Activated CD8-positive, alpha-beta T cell treated with anti-CD3 and anti-CD28 coated beads, Interleukin-2, amount 10 ng/mL, durations not matched to agents 7 days and 5 days (primary cell): ENCODE data around the gene ALDH1L1. TPM values are rescaled to one million over a fixed set of nuclear protein-coding genes. Genes with fewer than 3 reads are reported as not detected.

ENCODE experiments used
- ATAC-seq: fragments of 150-1000 bp; cut with Tn5 transposase; one replicate; pipeline ENCODE4 v1.10.0; 2021; ENCODE audit warnings: moderate library complexity
- CTCF ChIA-PET: fragments of 350-600 bp; sonication (Branson Sonifier 250); formaldehyde crosslinking; loops from one replicate; lab custom pipeline; 2021; ENCODE audit warnings: antibody characterized with exemption; lab: Charles Lee
- POLR2A ChIA-PET: fragments of 350-600 bp; sonication (Branson Sonifier 250); formaldehyde crosslinking; loops from one replicate; lab custom pipeline; 2021; ENCODE audit warnings: antibody characterized with exemption; lab: Charles Lee
- DNase-seq: peaks from one replicate; pipeline ENCODE4 v3.0.0-alpha.2; 2020
- H3K27ac Mint-ChIP-seq: one replicate; pipeline ENCODE4 v1.8.0; 2021; ENCODE audit warnings: mild to moderate bottlenecking, mixed read lengths
- H3K27me3 Mint-ChIP-seq: one replicate; pipeline ENCODE4 v1.8.0; 2021; ENCODE audit warnings: low read depth, mixed read lengths
- H3K36me3 Mint-ChIP-seq: one replicate; pipeline ENCODE4 v1.8.0; 2021; ENCODE audit warnings: low read depth, mixed read lengths
- H3K4me1 Mint-ChIP-seq: one replicate; pipeline ENCODE4 v1.8.0; 2021; ENCODE audit warnings: low read depth, mixed read lengths
- H3K4me3 Mint-ChIP-seq: one replicate; pipeline ENCODE4 v1.8.0; 2021; ENCODE audit warnings: mild to moderate bottlenecking, mixed read lengths
- H3K9me3 Mint-ChIP-seq: one replicate; pipeline ENCODE4 v1.8.0; 2022; ENCODE audit warnings: mixed read lengths; ENCODE audit not compliant: insufficient read depth
- total RNA-seq, 2 experiments: library from RNA; stranded (reverse); gene quantifications; one replicate each; pipeline ENCODE4 v1.2.3, GENCODE V29; 2021

Gene ALDH1L1
- total RNA-seq, 2 experiments from 2014 or later = not detected

- Mint-ChIP-seq H3K9me3 (no peaks in the 10 kb centered on the region), H3K27ac (no peak overlapping the region), H3K4me3 (no peak overlapping the region), H3K27me3 (peaks cover 2% of the 10 kb centered on the region), H3K4me1 (no peaks in the 10 kb centered on the region), H3K36me3 (no peaks in the 10 kb centered on the region)
- ATAC-seq (no peak), DNase-seq (no peak)
- ChIA-PET POLR2A (no interaction called here), CTCF (interaction anchor here (1.3 kb wide), 1 partner anchor 13 kb away, joined by 5 read pairs; no protein-coding TSS in a partner anchor)
Measured at GRCh38 chr3:126121074-126121473, 59.3 kb downstream of the ALDH1L1 start.

GRCh38 chr3:126119976-126120375, 60.4 kb downstream of the ALDH1L1 start:
- ATAC-seq = no peak
- no peak for DNase-seq
- no peak overlapping the region for H3K27ac Mint-ChIP-seq
- H3K36me3 Mint-ChIP-seq = no peaks in the 10 kb centered on the region
- no peaks in the 10 kb centered on the region for H3K9me3 Mint-ChIP-seq
- H3K4me3 Mint-ChIP-seq = no peak overlapping the region
- ChIA-PET CTCF (interaction anchor here (0.7 kb wide), 1 partner anchor 114 kb away, joined by 3 read pairs; no protein-coding TSS in a partner anchor), POLR2A (interaction anchor here (0.6 kb wide), 1 partner anchor 158 kb away, joined by 3 read pairs; no protein-coding TSS in a partner anchor)
- no peaks in the 10 kb centered on the region for H3K4me1 Mint-ChIP-seq
- H3K27me3 Mint-ChIP-seq = peaks cover 2% of the 10 kb centered on the region

GRCh38 chr3:126119008-126119675, 61.2 kb downstream of the ALDH1L1 start:
- Mint-ChIP-seq H3K4me3 (no peak overlapping the region), H3K4me1 (no peaks in the 10 kb centered on the region), H3K9me3 (no peaks in the 10 kb centered on the region), H3K27ac (no peak overlapping the region), H3K36me3 (no peaks in the 10 kb centered on the region), H3K27me3 (peaks cover 2% of the 10 kb centered on the region)
- CTCF ChIA-PET = no interaction called here
- POLR2A ChIA-PET = interaction anchor here (0.7 kb wide), 1 partner anchor 45 kb away, joined by 4 read pairs; no protein-coding TSS in a partner anchor
- no peak for DNase-seq
- no peak for ATAC-seq

- Mint-ChIP-seq H3K4me3 (no peak overlapping the region), H3K27ac (no peak overlapping the region), H3K9me3 (no peaks in the 10 kb centered on the region), H3K4me1 (no peaks in the 10 kb centered on the region), H3K36me3 (no peaks in the 10 kb centered on the region), H3K27me3 (peaks cover 2% of the 10 kb centered on the region)
- no peak for ATAC-seq
- CTCF ChIA-PET = no interaction called here
- no peak for DNase-seq
- POLR2A ChIA-PET = no interaction called here
Measured at GRCh38 chr3:126118591-126118990, 61.8 kb downstream of the ALDH1L1 start.

- Mint-ChIP-seq H3K4me1 (no peaks in the 10 kb centered on the region), H3K36me3 (no peaks in the 10 kb centered on the region), H3K9me3 (no peaks in the 10 kb centered on the region), H3K4me3 (no peak overlapping the region), H3K27ac (no peak overlapping the region), H3K27me3 (peaks cover 2% of the 10 kb centered on the region)
- ATAC-seq = no peak
- ChIA-PET POLR2A (no interaction called here), CTCF (no interaction called here)
- DNase-seq = no peak
Measured at GRCh38 chr3:126117786-126118185, 62.6 kb downstream of the ALDH1L1 start.

- Mint-ChIP-seq H3K4me1 (no peaks in the 10 kb centered on the region), H3K4me3 (no peak overlapping the region), H3K27me3 (peaks cover 2% of the 10 kb centered on the region), H3K27ac (no peak overlapping the region), H3K36me3 (no peaks in the 10 kb centered on the region), H3K9me3 (no peaks in the 10 kb centered on the region)
- CTCF ChIA-PET = interaction anchor here (1.1 kb wide), 1 partner anchor 23 kb away, joined by 3 read pairs; no protein-coding TSS in a partner anchor
- POLR2A ChIA-PET = no interaction called here
- no peak for DNase-seq
- ATAC-seq = no peak
Measured at GRCh38 chr3:126117212-126117611, 63.2 kb downstream of the ALDH1L1 start.

- Mint-ChIP-seq H3K4me1 (no peaks in the 10 kb centered on the region), H3K36me3 (no peaks in the 10 kb centered on the region)
Measured at GRCh38 chr3:126116526-126116925, 63.9 kb downstream of the ALDH1L1 start.

GRCh38 chr3:126114443-126115386, 65.7 kb downstream of the ALDH1L1 start:
- DNase-seq (no peak), ATAC-seq (no peak)
- H3K36me3 Mint-ChIP-seq = no peaks in the 10 kb centered on the region
- H3K4me3 Mint-ChIP-seq = no peak overlapping the region
- ChIA-PET POLR2A (no interaction called here), CTCF (no interaction called here)
- no peaks in the 10 kb centered on the region for H3K4me1 Mint-ChIP-seq
- H3K27ac Mint-ChIP-seq = no peak overlapping the region
- H3K27me3 Mint-ChIP-seq = no peaks in the 10 kb centered on the region
- no peaks in the 10 kb centered on the region for H3K9me3 Mint-ChIP-seq

More at GRCh38 chr3:126116526-126116925, 63.9 kb downstream of the ALDH1L1 start:
- Mint-ChIP-seq H3K9me3 (no peaks in the 10 kb centered on the region), H3K4me3 (no peak overlapping the region), H3K27ac (no peak overlapping the region), H3K27me3 (no peaks in the 10 kb centered on the region)
- DNase-seq = no peak
- ATAC-seq = no peak
- CTCF ChIA-PET = interaction anchor here (1.1 kb wide), 1 partner anchor 22 kb away, joined by 3 read pairs; no protein-coding TSS in a partner anchor
- POLR2A ChIA-PET = no interaction called here

GRCh38 chr3:126113733-126114442, 66.5 kb downstream of the ALDH1L1 start:
- no peaks in the 10 kb centered on the region for H3K4me1 Mint-ChIP-seq
- ATAC-seq (peak; percentile 61), DNase-seq (no peak)
- H3K36me3 Mint-ChIP-seq = no peaks in the 10 kb centered on the region
- ChIA-PET CTCF (no interaction called here), POLR2A (no interaction called here)
- H3K4me3 Mint-ChIP-seq = no peak overlapping the region
- no peaks in the 10 kb centered on the region for H3K27me3 Mint-ChIP-seq
- H3K9me3 Mint-ChIP-seq = no peaks in the 10 kb centered on the region
- no peak overlapping the region for H3K27ac Mint-ChIP-seq

- DNase-seq (no peak), ATAC-seq (no peak)
- H3K4me3 Mint-ChIP-seq = no peak overlapping the region
- ChIA-PET CTCF (no interaction called here), POLR2A (no interaction called here)
- no peaks in the 10 kb centered on the region for H3K27me3 Mint-ChIP-seq
- H3K4me1 Mint-ChIP-seq = no peaks in the 10 kb centered on the region
- no peaks in the 10 kb centered on the region for H3K9me3 Mint-ChIP-seq
- H3K27ac Mint-ChIP-seq = no peak overlapping the region
- no peaks in the 10 kb centered on the region for H3K36me3 Mint-ChIP-seq
Measured at GRCh38 chr3:126113238-126113555, 67.2 kb downstream of the ALDH1L1 start.

- no peaks in the 10 kb centered on the region for H3K4me1 Mint-ChIP-seq
- ATAC-seq = no peak
- no peak overlapping the region for H3K27ac Mint-ChIP-seq
- no peak for DNase-seq
- H3K27me3 Mint-ChIP-seq = no peaks in the 10 kb centered on the region
- H3K9me3 Mint-ChIP-seq = no peaks in the 10 kb centered on the region
- no peak overlapping the region for H3K4me3 Mint-ChIP-seq
- H3K36me3 Mint-ChIP-seq = no peaks in the 10 kb centered on the region
- POLR2A ChIA-PET = no interaction called here
- CTCF ChIA-PET = no interaction called here
Measured at GRCh38 chr3:126112531-126113237, 67.7 kb downstream of the ALDH1L1 start.
